Activated naive CD4-positive, alpha-beta T cell treated with anti-CD3 and anti-CD28 coated beads, Interleukin-2, amount 10 ng/mL, durations not matched to agents 7 days and 5 days (primary cell): Measurements from ENCODE around the gene SLC28A3.
"Not testable (repeated sequence)": the region's sequence is repeated elsewhere in the genome, so short reads cannot be mapped to it uniquely, and the experiment has no call there.

Experiments used
- CTCF ChIA-PET: fragments of 350-600 bp; sonication (Branson Sonifier 250); formaldehyde crosslinking; loops from one replicate; lab custom pipeline; 2021; ENCODE audit warnings: antibody characterized with exemption; lab: Charles Lee
- DNase-seq: peaks from one replicate; pipeline ENCODE4 v3.0.0-alpha.2; 2020
- H3K27ac Mint-ChIP-seq: one replicate; pipeline ENCODE4 v1.8.0; 2021; ENCODE audit warnings: mild to moderate bottlenecking, moderate library complexity, mixed read lengths
- H3K27me3 Mint-ChIP-seq: one replicate; pipeline ENCODE4 v1.8.0; 2021; ENCODE audit warnings: mild to moderate bottlenecking, mixed read lengths
- H3K36me3 Mint-ChIP-seq: one replicate; pipeline ENCODE4 v1.8.0; 2021; ENCODE audit warnings: mixed read lengths
- H3K4me1 Mint-ChIP-seq: one replicate; pipeline ENCODE4 v1.8.0; 2021; ENCODE audit warnings: mixed read lengths
- H3K4me3 Mint-ChIP-seq: one replicate; pipeline ENCODE4 v1.8.0; 2021; ENCODE audit warnings: mild to moderate bottlenecking, moderate library complexity, mixed read lengths
- H3K9me3 Mint-ChIP-seq: one replicate; pipeline ENCODE4 v1.8.0; 2021; ENCODE audit warnings: mixed read lengths

The SLC28A3 gene

DNA sequence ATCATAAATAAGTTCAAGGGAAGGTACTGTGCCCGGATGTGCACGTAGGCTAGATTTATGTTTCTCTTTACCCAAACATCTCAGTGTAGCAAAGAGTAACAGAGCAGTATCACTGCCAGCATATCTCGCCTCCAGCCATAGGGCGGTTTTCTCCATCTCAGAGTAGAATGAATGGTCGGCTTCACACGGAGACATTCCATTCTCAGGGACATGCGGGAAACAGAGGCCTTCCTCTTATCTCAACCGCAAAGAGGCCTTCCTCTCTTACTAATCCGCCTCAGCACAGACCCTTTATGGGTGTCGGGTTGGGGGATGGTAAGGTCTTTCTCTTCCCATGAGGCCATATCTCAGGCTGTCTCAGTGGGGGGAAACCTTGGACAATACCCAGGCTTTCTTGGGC is 27.2 kb upstream of the SLC28A3 start:
- H3K4me3 Mint-ChIP-seq, H3K27me3 Mint-ChIP-seq, CTCF ChIA-PET, H3K27ac Mint-ChIP-seq, DNase-seq, H3K4me1 Mint-ChIP-seq, H3K36me3 Mint-ChIP-seq, H3K9me3 Mint-ChIP-seq: not testable (repeated sequence)

- Mint-ChIP-seq H3K4me3 (no peak overlapping the region), H3K4me1 (no peaks in the 10 kb centered on the region), H3K36me3 (no peaks in the 10 kb centered on the region), H3K27me3 (peaks cover 1% of the 10 kb centered on the region), H3K9me3 (no peaks in the 10 kb centered on the region), H3K27ac (no peak overlapping the region)
- CTCF ChIA-PET = no interaction called here
- DNase-seq = no peak
These were observed 26.1 kb upstream of the SLC28A3 start for GRCh38 chr9:84366683-84367082.

- CTCF ChIA-PET, H3K36me3 Mint-ChIP-seq, H3K27ac Mint-ChIP-seq, DNase-seq, H3K27me3 Mint-ChIP-seq, H3K4me3 Mint-ChIP-seq, H3K4me1 Mint-ChIP-seq, H3K9me3 Mint-ChIP-seq: not testable (repeated sequence)
These were observed 24.4 kb upstream of the SLC28A3 start for GRCh38 chr9:84364894-84365490.

- no peak overlapping the region for H3K4me3 Mint-ChIP-seq
- no peak overlapping the region for H3K27ac Mint-ChIP-seq
- H3K36me3 Mint-ChIP-seq = no peaks in the 10 kb centered on the region
- no peak for DNase-seq
- H3K27me3 Mint-ChIP-seq = no peaks in the 10 kb centered on the region
- H3K9me3 Mint-ChIP-seq = no peaks in the 10 kb centered on the region
- H3K4me1 Mint-ChIP-seq = no peaks in the 10 kb centered on the region
- CTCF ChIA-PET = no interaction called here
These were observed 21.1 kb upstream of the SLC28A3 start for GRCh38 chr9:84361645-84362044.

GRCh38 chr9:84357275-84357674 is 16.7 kb upstream of the SLC28A3 start:
- Mint-ChIP-seq H3K36me3 (no peaks in the 10 kb centered on the region), H3K9me3 (no peaks in the 10 kb centered on the region), H3K4me3 (no peak overlapping the region), H3K27ac (no peak overlapping the region), H3K4me1 (no peaks in the 10 kb centered on the region), H3K27me3 (no peaks in the 10 kb centered on the region)
- no peak for DNase-seq
- CTCF ChIA-PET = no interaction called here

GRCh38 chr9:84354035-84354434 is 13.5 kb upstream of the SLC28A3 start:
- CTCF ChIA-PET = no interaction called here
- H3K9me3 Mint-ChIP-seq = no peaks in the 10 kb centered on the region
- no peak for DNase-seq
- H3K27me3 Mint-ChIP-seq = no peaks in the 10 kb centered on the region
- no peaks in the 10 kb centered on the region for H3K4me1 Mint-ChIP-seq
- no peak overlapping the region for H3K27ac Mint-ChIP-seq
- no peak overlapping the region for H3K4me3 Mint-ChIP-seq
- no peaks in the 10 kb centered on the region for H3K36me3 Mint-ChIP-seq

DNA sequence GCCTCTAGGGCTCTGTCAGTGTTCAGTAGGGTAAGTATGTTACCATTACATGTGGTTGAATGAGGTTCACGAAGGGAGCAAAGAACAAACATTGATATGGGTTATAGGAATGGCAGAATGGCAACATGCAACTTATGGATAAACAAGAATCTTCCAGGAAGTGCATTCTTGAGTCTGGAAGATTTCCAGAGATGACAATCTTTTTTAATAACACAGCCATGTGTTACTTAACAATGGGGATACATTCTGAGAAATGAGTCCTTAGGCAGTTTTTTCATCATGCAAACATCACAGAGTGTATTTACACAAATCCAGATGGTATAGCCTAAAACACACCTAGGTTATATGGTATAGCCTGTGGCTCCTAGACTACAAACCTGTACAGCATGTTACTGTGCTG is 9.1 kb upstream of the SLC28A3 start:
- Mint-ChIP-seq H3K27ac (no peak overlapping the region), H3K9me3 (no peaks in the 10 kb centered on the region), H3K4me1 (no peaks in the 10 kb centered on the region), H3K27me3 (peaks cover 4% of the 10 kb centered on the region), H3K36me3 (no peaks in the 10 kb centered on the region), H3K4me3 (no peak overlapping the region)
- DNase-seq = no peak
- CTCF ChIA-PET = no interaction called here

DNA sequence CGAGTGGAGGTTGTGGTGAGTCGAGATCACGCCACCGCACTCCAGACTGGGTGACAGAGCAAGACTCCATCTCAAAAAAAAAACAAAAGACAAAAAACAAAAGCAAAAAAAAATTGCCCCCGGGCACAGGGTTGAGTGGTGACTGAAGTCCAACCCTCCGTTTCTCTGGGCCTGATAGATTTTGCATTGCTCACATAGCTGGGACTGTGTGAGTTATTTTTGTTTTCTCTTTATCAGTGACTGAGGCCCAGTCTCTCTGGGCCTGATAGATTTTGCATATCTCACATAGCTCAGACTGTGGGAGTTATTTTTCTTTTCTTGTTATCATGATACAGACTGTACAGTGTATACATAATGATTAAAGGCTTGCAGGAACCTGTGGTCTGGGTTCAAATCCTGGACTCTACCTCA is 2.6 kb upstream of the SLC28A3 start:
- Mint-ChIP-seq H3K4me1 (no peaks in the 10 kb centered on the region), H3K27ac (no peak overlapping the region), H3K27me3 (peaks cover 8% of the 10 kb centered on the region), H3K9me3 (no peaks in the 10 kb centered on the region), H3K4me3 (no peak overlapping the region), H3K36me3 (no peaks in the 10 kb centered on the region)
- DNase-seq = no peak
- CTCF ChIA-PET = interaction anchor here (0.6 to 1.3 kb wide), 2 partner anchors 82 to 209 kb away, joined by 4 to 5 read pairs; no protein-coding TSS in a partner anchor

GRCh38 chr9:84339962-84340361 is 596 bp downstream of the SLC28A3 start:
- Mint-ChIP-seq H3K36me3 (no peaks in the 10 kb centered on the region), H3K9me3 (no peaks in the 10 kb centered on the region), H3K27ac (no peak overlapping the region), H3K4me1 (no peaks in the 10 kb centered on the region), H3K27me3 (peaks cover 4% of the 10 kb centered on the region), H3K4me3 (no peak overlapping the region)
- DNase-seq = no peak
- CTCF ChIA-PET = no interaction called here

- DNase-seq = no peak
- Mint-ChIP-seq H3K36me3 (no peaks in the 10 kb centered on the region), H3K4me3 (no peak overlapping the region), H3K4me1 (no peaks in the 10 kb centered on the region), H3K27ac (peak overlapping the region; percentile 42), H3K9me3 (no peaks in the 10 kb centered on the region), H3K27me3 (peaks cover 4% of the 10 kb centered on the region)
- CTCF ChIA-PET = no interaction called here
These were observed 1.1 kb downstream of the SLC28A3 start for GRCh38 chr9:84339503-84339902.

- Mint-ChIP-seq H3K27ac (no peak overlapping the region), H3K36me3 (no peaks in the 10 kb centered on the region), H3K4me3 (no peak overlapping the region), H3K4me1 (no peaks in the 10 kb centered on the region), H3K27me3 (peaks cover 4% of the 10 kb centered on the region), H3K9me3 (no peaks in the 10 kb centered on the region)
- no peak for DNase-seq
- CTCF ChIA-PET = no interaction called here
These were observed 1.8 kb downstream of the SLC28A3 start for GRCh38 chr9:84338792-84339191.

DNA sequence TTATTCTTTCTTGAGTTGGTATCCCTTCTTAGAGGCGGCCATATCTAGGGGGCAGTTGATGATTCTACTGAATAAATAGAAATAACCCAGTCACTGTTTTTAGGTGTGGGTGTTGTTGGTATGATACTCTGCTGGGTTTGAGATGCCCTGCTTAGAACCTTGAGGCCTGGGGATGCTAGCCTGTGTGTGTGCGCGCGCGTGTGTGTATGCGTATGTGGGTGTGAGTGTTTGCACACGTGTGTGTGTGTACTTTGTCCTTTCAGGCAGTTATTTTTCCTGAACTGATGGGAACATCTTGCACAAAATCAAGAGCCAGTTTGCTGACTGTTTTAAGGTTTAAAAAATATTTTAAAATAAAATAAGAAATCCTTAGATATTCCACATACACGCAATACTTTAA is 3.3 kb downstream of the SLC28A3 start:
- Mint-ChIP-seq H3K27me3 (peaks cover 4% of the 10 kb centered on the region), H3K4me1 (no peaks in the 10 kb centered on the region), H3K36me3 (no peaks in the 10 kb centered on the region), H3K27ac (no peak overlapping the region), H3K9me3 (no peaks in the 10 kb centered on the region), H3K4me3 (no peak overlapping the region)
- DNase-seq = no peak
- CTCF ChIA-PET = no interaction called here

GRCh38 chr9:84331119-84331809 is 9.3 kb downstream of the SLC28A3 start:
- Mint-ChIP-seq H3K9me3 (peaks cover 2% of the 10 kb centered on the region), H3K36me3 (no peaks in the 10 kb centered on the region), H3K4me1 (no peaks in the 10 kb centered on the region), H3K4me3 (no peak overlapping the region), H3K27me3 (peaks cover 10% of the 10 kb centered on the region), H3K27ac (no peak overlapping the region)
- DNase-seq = no peak
- CTCF ChIA-PET = no interaction called here

GRCh38 chr9:84330246-84330645 is 10.3 kb downstream of the SLC28A3 start:
- no peak overlapping the region for H3K4me3 Mint-ChIP-seq
- no peak for DNase-seq
- no peak overlapping the region for H3K27ac Mint-ChIP-seq
- peaks cover 10% of the 10 kb centered on the region for H3K27me3 Mint-ChIP-seq
- no peaks in the 10 kb centered on the region for H3K4me1 Mint-ChIP-seq
- no peaks in the 10 kb centered on the region for H3K36me3 Mint-ChIP-seq
- peaks cover 2% of the 10 kb centered on the region for H3K9me3 Mint-ChIP-seq
- CTCF ChIA-PET = no interaction called here

DNA sequence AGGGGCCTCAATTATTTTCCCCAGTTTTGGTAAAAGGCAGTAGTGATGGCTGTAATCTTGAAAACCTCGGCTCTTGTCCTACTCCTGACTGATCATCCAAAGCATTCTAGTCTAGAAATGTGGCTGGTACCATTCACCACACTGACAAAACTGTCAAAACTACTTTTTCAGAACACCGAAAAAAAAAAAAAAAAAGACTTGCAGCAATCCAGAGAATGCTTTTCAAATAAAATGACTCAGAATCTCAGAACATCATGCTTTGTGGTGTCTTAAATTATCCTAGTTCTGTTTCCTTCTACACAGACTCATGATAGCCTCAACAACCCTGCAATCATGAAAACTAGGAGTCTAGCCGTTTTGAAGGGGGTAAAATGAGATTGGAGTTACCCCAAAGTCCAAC is 13.4 kb downstream of the SLC28A3 start:
- Mint-ChIP-seq H3K4me1 (no peaks in the 10 kb centered on the region), H3K27ac (no peak overlapping the region), H3K9me3 (peaks cover 2% of the 10 kb centered on the region), H3K4me3 (no peak overlapping the region), H3K27me3 (peaks cover 10% of the 10 kb centered on the region), H3K36me3 (no peaks in the 10 kb centered on the region)
- no peak for DNase-seq
- CTCF ChIA-PET = no interaction called here
